Fibroblast of skin of right biceps (primary cell): ENCODE results near the gene LBR.
"Not testable (repeated sequence)": the region's sequence is repeated elsewhere in the genome, so short reads cannot be mapped to it uniquely, and the experiment has no call there.

ENCODE experiments used
- DNase-seq: peaks from one replicate; pipeline ENCODE4 v3.0.0-alpha.2; 2013

Gene LBR

DNA sequence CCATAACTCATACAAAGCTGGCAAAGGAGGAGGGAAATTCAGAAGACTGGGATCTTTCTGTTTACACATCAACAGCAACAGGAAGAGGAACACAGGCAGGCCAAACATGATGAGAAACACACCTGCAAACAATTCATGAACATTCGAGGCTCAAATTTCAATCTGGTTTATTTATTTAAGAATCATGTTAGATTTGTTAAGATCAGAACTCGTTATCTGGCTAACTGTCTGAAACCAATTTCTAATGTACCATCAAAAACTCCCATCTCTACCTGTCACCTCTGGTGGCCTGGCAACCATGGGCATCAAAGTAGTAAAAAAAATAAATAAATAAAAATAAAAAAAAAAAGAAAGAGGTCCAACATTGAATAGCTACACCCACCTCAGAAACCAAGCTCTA, 9.8 kb downstream of the LBR start:
- DNase-seq, result no peak

DNA sequence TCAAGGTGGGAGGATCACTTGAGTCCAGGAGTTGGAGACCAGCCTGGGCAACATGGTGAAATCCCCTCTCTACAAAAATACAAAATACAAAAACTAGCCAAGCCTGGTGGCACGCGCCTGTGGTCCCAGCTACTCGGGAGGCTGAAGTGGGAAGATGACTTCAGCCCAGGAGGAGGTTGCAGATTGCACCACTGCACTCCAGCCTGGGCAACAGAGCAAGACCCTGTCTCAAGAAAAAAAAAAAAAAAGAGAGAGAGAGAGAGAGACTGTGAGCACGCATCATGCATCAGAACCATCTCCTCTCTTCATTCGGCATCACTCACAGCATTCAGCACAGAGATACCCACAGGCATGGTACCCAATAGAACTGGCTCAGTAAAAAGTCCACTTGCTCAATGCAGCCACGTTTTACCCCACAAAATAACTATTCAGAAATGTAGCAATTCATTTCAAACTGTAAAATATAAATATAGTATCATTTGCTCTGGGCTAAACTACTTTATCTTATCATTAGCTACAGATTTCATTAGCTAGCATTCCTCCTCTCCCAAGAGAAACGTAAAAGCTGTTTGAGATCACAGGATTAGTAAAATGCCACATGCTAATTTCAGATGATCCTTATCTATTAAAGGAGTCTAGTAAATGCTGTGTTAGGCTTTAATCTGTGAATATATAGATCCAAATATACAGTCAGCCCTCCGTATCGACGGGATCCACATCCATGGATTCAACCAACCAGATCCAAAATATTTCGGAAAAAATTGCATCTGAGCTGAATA, 11.7 kb downstream of the LBR start:
- DNase-seq, result no peak

DNA sequence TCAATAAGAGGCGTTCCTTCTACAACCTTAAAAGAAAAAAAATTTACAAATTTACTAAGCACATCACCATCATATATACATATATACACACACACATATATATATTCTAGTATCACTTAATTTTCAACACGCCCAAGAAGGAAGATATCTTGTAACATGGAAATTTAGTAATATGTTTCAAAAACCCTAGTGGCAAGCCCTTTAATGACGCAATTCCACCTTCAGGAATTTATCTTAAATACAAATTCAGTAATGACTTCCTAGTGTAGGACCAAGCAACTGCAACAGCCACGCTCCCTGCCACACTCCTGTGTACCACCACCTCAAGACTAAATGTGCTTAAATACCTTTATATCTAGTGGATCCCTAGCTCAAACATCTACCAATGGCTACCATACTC, 12.5 kb downstream of the LBR start:
- DNase-seq, result no peak

DNA sequence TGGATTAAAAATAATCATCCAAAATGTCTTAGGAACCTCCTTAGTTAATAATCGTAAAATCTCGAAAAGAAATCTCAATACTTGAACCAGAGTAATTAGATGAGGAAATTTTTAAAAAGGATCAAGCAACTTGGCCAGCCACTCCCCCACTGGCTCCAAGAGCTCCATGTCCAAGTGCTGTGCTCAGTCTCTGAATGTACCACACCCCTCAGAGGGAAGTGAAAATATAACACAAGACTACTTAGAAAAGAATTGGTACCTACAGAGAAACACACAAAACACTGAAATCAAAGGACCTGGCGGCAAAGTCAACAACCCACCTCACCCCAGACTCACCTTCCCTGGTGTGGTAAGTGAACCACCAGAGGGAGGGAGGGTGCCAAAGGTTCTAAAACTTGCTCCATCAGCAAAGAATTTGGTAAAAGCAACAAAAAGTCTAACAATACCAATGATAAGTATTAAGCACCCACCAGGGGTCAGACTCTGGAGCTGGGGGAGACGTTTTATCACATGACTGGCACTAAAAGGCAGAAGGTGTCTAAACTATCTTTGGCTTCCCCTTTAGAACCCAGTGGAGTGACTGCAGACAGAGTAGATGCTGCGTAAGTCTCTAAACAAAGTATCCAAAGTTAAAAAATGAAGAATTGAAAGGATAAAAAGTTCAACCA, 14.0 kb downstream of the LBR start:
- no peak for DNase-seq

DNA sequence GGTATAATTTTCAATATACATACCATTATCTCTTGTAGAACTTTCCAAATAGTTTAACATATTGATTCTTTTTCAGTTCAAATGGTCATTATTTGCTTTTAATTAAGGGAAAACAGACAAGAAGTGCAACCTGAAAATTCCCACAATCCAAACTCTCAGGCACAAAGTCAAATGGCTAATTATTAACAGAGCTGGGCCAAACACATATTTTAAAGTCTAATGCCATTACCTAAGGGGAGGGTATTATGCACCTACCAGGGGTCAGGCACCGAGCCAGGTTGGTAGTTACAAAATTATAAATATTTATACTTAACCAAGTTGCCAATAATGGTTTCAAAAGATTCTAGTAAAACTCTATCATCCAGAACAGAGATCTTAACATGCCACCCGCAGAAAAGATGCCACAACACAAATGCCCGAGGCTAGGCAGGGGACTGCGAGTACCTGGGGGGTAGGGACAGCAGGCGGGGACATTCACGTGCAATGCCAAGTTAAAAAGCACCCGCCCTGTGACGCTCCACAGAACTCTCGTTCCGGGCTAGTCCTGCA, 15.0 kb downstream of the LBR start:
- DNase-seq, result no peak

DNA sequence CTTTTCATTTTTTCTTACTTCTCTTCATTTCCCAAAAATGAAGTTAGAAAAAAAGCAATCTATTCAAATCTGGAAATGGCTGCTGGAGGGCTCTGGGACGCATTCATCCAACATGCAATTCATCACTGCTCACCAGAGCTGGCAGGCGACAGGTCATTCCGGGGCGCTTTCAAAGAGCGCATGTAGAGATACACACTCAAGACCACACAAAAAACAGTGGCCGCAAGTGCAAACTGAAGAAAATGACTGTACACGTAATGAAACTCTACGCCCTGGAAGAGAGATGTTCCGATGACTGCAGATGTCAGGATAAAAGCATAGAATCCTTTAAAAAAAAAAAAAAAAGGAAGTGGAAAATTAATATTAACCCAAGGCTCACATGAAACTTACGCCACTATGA, 15.5 kb downstream of the LBR start:
- no peak for DNase-seq

DNA sequence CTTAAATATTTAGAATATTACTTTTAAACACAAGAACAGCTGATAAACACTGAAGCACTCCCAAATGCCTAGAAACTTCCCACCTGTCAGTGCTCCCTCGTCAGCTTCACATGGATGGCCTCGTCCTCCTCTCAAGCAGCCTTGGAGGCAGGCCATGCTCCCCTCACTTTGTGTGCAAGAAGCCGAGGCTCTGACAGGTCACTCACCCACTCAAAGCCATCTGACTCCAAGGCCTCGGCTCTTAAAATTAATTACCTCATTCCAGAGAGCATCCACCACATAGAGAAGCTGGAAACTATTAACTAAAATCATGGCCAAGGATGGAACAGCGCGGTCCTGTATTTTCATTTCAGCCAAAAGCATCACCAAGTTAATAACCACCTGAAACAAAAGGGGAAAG, 17.8 kb downstream of the LBR start:
- DNase-seq, result no peak

DNA sequence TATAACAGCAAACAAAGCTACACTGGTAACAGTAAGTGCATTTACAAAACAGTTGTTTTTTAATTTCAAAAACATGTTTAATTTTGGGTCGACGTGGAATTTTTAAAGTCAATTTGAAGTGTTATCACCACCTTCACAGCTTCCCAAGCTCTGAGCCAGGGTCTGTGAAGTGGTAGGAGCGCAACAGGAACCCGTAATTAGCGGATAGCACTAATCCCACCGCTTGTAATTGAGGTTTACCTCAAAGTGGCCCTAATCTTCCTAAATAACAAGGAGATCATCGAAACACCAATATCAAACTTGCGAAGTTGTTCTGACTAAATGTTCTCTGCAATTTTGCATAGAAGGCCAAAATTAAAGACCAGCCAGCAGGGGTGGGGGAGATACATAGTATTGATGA, 18.8 kb downstream of the LBR start:
- no peak for DNase-seq

DNA sequence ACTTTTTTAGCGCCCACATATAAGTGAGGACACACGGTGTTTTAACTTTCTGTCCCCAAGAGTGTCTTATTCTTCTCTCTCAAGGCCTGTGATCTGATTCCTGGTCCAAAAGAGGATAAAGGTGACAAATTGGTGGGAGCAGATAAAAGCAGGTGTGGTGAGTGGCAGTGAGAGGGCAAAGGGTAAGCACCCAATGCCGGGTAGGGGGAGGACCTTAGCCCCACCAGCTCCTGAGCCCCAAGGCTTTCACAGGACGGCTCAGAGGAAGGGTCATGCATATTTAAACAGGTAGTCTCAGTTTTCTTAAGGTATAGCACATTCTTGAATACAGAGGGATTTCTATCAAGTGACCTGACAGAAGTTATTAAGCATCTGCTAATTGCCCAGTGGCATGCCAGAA, 19.6 kb downstream of the LBR start:
- DNase-seq, result no peak

DNA sequence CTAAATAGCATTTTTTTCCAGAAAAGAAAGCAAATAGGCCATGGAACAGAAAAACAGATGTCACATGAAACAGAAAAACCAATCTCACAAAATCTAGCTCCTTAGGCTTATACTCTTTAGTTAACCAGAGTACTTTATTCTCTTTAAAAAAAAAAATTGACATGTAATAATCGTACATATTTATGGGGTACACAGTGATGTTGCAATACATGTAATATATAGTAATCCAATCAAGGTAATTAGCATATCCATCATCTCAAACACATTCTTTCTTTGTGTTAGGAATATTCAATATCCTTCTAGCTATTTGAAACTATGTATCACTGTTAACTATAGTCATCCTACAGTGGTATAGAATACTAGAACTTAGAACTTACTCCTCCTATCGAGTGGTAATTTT, 20.1 kb downstream of the LBR start:
- no peak for DNase-seq

DNA sequence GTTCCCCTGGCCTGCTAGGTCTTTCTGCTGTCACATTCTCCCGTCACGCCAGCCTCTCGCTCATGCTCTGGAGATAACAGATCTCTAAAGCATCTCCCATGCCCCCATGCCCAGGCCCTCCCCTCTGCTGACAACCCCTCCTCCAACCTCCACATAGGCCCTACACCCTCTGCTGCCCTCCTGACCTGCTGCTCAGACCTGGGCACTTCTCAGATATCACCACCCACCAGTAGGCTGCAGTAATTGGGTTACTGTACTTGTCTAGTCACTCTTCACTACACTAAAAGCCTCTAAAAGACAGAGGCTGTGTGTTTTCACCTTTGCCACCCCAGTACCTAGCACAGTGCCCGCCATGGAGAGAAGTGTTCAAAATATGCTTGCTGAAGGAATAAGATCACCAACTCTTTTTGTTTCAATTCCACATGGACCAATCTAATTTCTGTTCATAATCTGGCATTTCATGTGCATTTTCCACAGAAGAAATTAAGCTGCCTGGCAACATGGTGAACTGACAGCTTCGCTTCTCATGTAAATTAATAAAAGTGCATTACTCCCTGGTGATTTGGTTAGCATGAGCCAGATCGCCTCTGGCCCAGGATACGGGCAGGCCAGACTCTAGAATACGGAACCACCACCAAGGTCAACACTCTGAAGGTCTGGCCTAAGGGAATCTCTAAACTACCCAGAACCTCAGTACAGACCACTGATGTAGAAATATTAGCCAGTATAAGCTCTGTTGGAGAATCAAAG, 20.7 kb downstream of the LBR start:
- DNase-seq, result no peak

DNA sequence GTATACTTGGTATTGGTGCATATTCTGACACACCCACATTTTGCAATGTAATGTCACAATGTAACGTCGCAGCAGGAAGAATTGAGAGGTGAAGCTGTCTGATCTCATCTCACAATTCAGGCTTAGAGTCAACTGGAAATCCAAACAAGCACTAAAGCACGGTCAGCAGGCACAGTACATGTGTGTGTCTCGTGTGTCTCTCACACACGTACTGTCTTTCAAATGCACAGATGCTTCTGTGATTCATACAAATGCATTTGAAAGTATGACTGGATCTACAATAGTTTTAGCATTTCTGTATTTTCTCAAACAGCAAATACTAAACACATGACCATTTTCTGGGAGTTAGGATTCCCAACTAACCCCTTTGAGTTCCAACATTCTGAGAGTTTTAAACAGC, 26.9 kb downstream of the LBR start:
- no peak for DNase-seq

DNA sequence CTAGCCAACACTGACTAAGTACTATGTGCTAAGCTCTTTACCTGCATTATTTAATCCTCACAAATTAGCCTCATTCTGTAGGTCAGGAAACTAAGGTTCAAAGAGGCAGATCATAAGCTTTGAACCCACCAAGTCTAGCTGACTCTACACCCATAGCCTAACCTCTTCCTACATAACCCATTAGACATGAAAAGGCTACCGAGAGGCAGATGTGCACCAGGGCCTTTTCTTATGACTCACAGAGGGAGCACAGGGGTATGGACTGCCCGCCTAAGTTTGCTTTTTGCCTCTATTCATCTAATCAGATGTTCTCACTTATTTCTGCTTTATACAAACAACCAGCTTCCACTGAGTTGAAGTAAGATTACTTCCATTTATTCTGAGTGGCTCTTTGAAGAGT, 31.5 kb downstream of the LBR start:
- DNase-seq, result no peak

DNA sequence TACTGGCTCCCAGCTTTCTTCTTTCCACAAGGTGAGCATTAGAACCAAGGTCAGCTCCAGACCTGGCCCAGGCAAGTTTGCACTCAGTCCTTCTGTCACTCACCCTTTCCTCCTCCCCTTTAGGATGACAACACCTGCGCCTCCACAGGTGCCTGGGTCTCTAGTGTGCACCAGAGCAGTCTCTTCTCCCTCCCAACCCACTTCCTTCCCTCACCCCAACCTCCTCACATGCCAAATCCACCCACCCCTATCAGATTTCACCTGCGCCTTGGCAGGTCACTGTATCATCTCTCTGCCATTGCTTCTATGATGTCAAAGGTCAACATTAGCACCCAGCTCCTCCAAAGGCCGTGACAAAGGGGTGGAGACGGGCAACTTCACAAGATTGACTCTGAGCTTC, 38.0 kb downstream of the LBR start:
- no peak for DNase-seq

DNA sequence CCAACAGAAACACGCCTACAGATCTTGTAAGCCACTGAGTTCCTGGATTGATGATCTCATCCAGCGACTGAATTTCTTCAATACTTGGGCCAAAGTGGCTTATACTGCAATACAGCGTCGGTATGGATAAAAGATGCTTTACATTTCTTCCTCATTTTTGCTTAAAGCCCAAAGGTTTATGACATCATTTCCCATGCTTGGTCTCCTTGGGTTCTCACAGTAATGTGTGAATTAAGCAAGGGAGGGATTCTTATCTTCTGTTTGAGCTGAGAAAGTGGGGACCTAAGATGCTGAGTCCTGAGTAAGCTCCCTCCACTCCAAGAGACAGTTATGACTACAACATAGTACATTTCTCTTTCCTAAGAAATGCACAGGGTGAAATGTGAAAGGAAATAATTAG, 39.5 kb downstream of the LBR start:
- peak; percentile 55 for DNase-seq

DNA sequence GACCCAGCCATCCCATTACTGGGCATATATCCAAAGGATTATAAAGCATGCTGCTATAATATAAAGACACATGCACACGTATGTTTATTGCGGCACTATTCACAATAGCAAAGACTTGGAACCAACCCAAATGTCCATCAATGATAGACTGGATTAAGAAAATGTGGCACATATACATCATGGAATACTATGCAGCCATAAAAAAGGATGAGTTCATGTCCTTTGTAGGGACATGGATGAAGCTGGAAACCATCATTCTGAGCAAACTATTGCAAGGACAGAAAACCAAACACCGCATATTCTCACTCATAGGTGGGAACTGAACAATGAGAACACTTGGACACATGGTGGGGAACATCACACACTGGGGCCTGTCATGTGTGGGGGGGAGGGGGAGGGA, 41.0 kb downstream of the LBR start:
- DNase-seq, result not testable (repeated sequence)

DNA sequence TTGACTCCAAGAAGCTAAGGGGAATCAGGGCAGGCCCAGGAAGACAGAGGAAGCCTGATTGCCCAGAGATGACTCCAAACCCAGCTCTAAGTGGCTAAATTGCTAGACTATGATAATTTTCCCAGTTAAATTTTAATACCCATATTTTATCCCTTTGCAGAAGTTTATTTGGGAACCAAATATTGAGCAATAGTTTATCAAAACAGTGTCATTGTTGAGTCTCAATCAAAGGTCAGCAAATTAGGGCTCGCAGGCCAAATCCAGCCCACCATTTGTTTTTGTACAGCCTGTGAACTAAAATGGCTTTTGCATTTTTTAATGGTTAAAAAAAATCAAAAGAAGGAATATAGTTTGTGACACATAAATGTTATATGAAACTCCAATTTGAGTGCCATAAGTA, 47.1 kb downstream of the LBR start:
- no peak for DNase-seq

DNA sequence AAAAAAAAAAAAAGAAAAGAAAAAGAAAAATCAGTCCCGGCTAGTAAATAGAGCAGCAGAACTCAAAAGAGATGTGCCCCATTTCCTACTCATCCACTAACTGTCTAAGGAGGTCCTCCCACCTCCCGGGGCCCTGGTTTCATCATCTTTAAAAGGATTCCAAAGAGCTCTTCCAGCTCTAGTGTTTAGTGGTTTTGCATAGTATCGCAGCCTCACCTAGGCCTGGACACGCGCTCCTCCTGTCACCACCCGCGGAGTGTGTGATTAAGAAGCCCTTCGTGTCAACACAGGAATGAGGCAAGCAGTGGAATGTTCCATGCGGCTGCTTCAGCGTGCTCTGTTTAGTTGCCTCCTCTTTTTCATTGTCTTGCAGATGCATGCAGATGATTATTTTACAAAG, 49.0 kb downstream of the LBR start:
- DNase-seq, result peak; percentile 92

DNA sequence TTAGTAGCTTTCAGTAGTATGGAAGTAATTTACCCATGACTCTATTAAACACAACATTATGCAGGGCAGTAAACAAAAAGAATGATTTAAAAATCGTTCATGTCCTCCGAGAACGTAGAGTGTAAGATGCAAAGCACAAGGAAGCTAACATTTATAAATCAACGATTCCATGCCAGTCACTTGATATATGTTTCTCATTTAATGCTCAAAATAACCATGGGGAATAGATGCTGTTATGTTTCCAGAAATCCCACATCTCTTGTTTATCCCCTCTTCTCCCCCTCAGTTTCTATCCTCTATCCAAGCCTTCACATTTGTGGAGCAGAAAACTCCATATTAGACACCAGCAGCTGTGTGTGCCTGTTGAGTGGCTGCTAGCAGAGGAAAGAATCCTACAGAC, 52.8 kb downstream of the LBR start:
- DNase-seq, result no peak

DNA sequence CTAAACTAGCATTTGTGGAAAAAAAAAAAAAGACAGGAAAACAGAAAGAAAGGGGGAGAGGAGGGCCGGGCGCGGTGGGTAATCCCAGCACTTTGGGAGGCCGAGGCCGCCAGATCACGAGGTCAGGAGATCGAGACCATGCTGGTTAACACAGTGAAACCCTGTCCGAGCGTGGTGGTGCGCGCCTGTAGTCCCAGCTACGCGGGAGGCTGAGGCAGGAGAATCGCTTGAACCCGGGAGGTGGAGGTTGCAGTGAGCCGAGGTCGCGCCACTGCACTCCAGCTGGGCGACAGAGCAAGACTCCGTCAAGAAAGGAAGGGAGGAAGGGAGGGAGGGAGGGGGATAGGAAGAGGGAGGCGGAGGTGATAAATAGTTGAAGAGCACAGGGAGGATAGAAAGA, 54.7 kb downstream of the LBR start:
- DNase-seq, result no peak

DNA sequence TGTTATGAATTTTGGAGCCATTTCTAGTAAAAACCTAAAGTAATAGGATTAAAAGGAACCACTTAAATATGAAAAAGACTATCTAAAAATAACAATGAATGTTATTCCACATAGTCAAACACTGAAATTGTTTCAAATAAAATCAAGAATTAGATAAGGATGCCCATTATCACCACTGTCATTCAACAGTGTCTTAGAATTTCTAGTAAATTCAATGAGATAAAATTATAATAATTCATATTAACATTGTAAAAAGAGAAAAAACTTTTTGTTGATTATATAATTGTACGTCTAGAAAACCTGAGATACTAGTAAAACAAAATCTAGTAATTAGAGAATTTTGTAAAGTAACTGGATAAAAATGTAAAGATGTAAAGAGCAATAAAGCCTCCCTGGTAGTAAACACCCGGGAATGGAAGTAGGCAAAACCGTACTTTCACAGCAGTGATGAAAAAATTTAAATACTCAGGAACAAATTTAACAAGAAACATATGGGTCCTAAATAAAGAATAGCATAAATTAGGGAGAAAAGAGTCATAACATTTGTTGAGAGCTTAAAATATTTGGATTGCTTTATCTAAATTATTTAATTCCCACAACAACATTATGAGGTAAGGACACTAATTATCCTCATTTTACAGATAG, 56.4 kb downstream of the LBR start:
- no peak for DNase-seq

DNA sequence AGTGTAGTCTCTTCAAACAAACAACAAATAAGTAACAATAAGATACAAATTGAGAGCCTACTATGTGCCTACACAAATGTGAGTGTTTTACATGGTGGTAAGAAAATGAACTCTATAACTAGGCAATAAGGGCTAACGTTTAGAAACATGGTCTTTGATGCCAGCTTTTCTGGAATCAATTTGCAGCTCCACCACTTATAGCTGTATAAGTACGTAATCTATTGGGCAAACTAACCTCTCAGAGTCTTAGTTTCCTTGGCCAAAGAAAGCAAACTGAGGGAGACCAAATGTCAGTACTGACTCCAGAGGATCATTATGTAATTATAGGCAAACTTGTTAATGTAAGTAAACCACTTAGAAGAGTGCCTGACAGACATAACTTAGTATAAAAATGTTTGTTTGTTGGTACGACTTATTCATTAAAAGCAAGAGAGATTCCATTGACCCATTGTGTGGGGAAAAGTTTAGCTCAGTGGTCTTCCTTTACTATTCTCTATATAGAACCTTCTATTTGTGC, 59.7 kb downstream of the LBR start:
- no peak for DNase-seq

DNA sequence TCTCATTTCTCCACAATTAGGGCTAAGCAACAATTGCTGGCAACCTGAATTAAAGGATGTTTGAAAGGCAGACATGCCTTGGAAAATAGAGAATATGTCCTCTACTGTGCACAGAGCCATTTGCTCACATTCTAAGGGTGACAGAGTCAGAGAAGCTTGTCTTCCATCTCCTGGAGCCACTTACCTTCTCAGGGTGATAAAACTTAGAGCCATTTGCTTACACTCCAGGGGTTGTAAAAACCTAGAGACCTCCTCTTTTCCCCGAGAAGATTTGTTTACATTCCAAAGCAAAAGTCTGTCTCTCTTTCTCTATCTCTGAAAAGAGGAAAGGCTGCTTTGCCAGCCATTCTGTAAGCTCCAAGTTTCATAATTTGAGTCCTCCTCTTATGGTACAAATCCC, 61.3 kb downstream of the LBR start:
- no peak for DNase-seq
